Erythroblast (primary cell): ENCODE data around the gene MACROD2.

Source experiments
- GATA1 ChIP-seq: IDR thresholded peaks from 2 replicates; pipeline ENCODE4 v1.6.1; 2011; ENCODE audit warnings: low read depth, mild to moderate bottlenecking, control low read depth, low read length, moderate library complexity
- POLR2A ChIP-seq: IDR thresholded peaks from 2 replicates; pipeline ENCODE4 v1.6.1; 2011; ENCODE audit warnings: mild to moderate bottlenecking, low read length

DNA sequence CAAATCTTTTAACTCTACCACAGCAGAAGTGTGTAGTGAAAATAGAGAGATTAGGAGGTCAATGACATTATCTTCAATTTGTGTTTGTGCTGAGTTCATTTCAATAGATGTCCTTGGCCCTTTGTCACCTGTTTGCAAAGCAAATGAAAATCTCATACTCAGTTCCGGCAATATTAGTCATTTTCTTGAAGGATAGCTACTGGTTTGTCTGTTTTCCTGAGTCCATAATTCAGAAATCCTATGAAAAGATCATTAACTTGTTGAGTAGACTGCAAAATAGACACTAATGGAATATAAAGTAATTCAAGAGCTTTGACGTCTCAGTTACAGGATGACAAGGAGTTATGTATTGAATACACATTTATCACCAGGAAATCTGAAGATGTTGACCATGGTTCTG, 1163.2 kb downstream of the MACROD2 start:
- TF ChIP-seq POLR2A (no peak), GATA1 (no peak)
